BJ (cell line): ENCODE results near the gene CAD. TPM values are rescaled to one million over a fixed set of nuclear protein-coding genes. Genes with fewer than 3 reads are reported as not detected.
A peak's percentile ranks its signal among the peaks of the same experiment; 100 is the strongest.

Experiments
- CTCF ChIA-PET: fragments of 350-600 bp; formaldehyde crosslinking; extraction: SDS; loops from one replicate; lab custom pipeline; 2021; ENCODE audit warnings: antibody characterized with exemption, inconsistent platforms; lab: Yijun Ruan, JAX
- POLR2A ChIA-PET: fragments of 300-600 bp; sonication (Branson Sonifier 250); formaldehyde crosslinking; extraction: SDS; loops from one replicate; lab custom pipeline; 2021; ENCODE audit warnings: antibody characterized with exemption; lab: Charles Lee
- DNase-seq: peaks from one replicate; pipeline ENCODE4 v3.0.0-alpha.2; 2011; ENCODE audit warnings: low read depth
- H3K27me3 ChIP-seq: 2 replicates; pipeline ENCODE4 v1.6.0; 2011; ENCODE audit warnings: low read length; ENCODE audit not compliant: control insufficient read depth, insufficient read depth
- H3K36me3 ChIP-seq: 2 replicates; pipeline ENCODE4 v1.5.1; 2011; ENCODE audit warnings: low read length; ENCODE audit not compliant: control insufficient read depth, insufficient read depth
- H3K4me3 ChIP-seq: 2 replicates; pipeline ENCODE4 v1.5.1; 2011; ENCODE audit warnings: low read depth, mild to moderate bottlenecking, control low read depth, low read length
- polyA plus RNA-seq: library from polyadenylated mRNA; depleted of rRNA; stranded (reverse); fragments of >200 nt; gene quantifications from 2 replicates; pipeline ENCODE4 v1.2.3, GENCODE V29; 2011
- TF ChIP-seq, protein P1 (sequence below): IDR thresholded peaks from 2 replicates; pipeline ENCODE4 v1.5.1; 2011; ENCODE audit warnings: low read depth, mild to moderate bottlenecking, control low read depth, inconsistent platforms, low read length, moderate library complexity; ENCODE audit not compliant: insufficient read depth

CAD gene
- polyA plus RNA-seq, 1 experiment = 26.6 TPM

DNA sequence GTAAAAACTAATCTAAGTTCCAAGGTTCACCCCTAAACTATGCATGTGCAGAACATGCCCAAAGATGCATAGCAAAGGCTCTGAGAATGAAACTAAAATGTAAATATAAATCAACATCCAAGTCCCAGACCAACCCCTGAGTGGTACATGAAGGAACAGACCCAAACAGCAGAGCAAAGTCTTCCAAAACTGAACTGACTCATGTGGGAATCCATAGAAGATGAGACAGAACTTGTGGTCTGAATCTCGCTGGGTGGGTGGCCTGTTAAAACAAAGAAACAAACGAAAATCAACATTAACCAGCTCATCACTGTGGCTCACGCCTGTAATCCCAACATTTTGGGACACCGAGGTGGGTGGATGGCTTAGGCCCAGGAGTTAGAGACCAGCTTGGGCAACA, 34.8 kb upstream of the CAD start:
- ChIA-PET CTCF (interaction anchor here (5.2 kb wide), 1 partner anchor 12 kb away, joined by 24 read pairs; no protein-coding TSS in a partner anchor), POLR2A (no interaction called here)
- no peak for DNase-seq
- no peaks in the 10 kb centered on the region for H3K36me3 ChIP-seq
- peaks cover 1% of the 10 kb centered on the region; the same call in 1 of the 2 replicates for H3K27me3 ChIP-seq
- no peak overlapping the region for H3K4me3 ChIP-seq
- TF ChIP-seq, protein P1, sequence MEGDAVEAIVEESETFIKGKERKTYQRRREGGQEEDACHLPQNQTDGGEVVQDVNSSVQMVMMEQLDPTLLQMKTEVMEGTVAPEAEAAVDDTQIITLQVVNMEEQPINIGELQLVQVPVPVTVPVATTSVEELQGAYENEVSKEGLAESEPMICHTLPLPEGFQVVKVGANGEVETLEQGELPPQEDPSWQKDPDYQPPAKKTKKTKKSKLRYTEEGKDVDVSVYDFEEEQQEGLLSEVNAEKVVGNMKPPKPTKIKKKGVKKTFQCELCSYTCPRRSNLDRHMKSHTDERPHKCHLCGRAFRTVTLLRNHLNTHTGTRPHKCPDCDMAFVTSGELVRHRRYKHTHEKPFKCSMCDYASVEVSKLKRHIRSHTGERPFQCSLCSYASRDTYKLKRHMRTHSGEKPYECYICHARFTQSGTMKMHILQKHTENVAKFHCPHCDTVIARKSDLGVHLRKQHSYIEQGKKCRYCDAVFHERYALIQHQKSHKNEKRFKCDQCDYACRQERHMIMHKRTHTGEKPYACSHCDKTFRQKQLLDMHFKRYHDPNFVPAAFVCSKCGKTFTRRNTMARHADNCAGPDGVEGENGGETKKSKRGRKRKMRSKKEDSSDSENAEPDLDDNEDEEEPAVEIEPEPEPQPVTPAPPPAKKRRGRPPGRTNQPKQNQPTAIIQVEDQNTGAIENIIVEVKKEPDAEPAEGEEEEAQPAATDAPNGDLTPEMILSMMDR = no peak

DNA sequence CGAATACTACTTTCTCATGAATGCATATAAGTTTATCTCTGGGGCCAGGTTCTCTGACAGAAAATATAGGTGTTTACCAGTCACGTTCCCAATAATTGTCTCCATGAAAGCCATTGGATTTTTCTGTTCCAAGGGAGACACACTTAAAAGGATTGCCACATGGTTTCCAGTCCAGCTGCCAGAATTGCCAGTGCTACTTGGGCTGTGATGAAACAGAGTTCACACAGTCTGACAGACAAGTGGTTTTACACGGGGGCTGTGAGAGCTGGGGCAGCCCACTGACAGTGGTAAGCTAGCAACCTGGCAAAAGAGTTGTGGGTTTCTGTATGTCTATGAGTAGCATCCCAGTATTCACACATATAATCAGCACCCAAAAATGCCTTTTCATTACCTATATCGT, 33.1 kb upstream of the CAD start:
- Histone ChIP-seq H3K27me3 (no peaks in the 10 kb centered on the region), H3K36me3 (no peaks in the 10 kb centered on the region), H3K4me3 (no peak overlapping the region)
- DNase-seq = no peak
- POLR2A ChIA-PET = no interaction called here
- CTCF ChIA-PET = interaction anchor here (0.8 to 5.2 kb wide), 3 partner anchors 9 to 23 kb away, joined by 3 to 24 read pairs (median 3); no protein-coding TSS in a partner anchor
- TF ChIP-seq, protein P1 = no peak

DNA sequence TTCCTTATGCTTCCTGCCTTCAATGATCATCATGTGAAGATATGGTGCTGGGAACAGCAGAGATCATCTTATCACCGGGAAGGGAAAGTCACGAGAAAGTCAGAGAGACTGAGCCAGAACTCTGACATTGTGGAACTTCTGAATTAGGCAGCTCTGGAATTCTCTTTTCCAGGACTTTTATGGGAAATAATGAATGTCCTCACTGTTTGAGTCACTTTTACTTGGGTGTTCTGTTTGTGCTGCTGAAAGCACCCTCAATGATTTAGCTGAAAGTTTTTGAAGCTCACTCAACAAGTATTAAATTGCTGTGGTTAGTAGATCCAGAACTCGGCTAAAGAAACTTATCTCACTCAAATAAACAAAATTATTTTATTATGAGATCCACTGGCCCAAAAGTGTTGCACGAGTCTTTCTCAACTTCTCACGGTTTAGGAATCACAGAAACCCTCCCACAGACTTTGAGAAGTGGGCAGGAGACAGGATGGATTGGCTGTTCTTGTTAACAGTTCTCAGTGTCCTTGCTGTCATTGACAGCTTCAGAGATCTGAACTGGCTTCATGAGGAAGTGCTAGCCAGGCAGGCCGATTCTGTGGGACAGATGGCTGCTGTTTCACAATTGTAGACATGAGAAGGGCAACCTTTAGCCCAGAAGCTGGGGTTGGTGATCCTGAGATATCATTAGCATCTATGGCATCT, 31.7 kb upstream of the CAD start:
- Histone ChIP-seq H3K27me3 (no peaks in the 10 kb centered on the region; the same call in 1 of the 2 replicates), H3K4me3 (no peak overlapping the region), H3K36me3 (no peaks in the 10 kb centered on the region)
- ChIA-PET CTCF (interaction anchor here (0.9 to 5.2 kb wide), 6 partner anchors 15 to 99 kb away, joined by 3 to 24 read pairs (median 4); partner anchors contain the start of gene KHK), POLR2A (no interaction called here)
- DNase-seq = peak; percentile 80
- TF ChIP-seq, protein P1 = no peak

DNA sequence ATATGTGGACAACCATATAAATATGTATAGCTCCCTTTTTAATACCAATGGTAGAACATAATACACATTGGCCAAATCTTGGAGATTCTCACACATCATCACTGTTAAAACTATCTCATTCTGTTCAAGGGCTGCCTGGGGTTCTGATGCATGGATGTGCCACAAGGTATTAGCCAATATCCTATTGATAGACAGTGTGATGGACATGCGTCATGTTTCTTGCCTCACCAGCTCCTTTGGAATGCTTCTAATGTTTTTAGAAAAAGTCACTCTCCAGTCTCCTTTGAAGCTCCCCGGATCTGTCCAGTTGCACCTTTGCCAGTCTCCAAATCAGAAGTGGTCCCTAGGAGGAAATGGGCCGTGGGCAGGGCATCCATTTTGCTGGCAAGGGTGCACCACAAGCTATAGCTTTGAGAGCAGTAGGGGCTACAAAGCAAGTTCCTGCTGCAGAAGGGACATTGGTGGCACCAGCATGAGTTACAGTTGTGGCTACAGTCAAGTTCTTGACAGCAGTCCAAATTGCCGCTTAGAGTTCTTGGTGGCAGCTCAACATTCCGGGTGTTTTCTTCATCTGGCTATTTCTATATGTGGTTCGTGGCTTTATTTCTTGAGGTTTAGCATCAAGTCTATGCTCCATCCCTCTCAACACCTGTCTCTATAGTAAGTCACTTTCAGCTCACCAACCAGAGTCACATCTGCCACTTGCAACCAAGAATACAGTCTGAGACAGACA, 30.4 kb upstream of the CAD start:
- ChIA-PET CTCF (interaction anchor here (1.0 to 5.2 kb wide), 7 partner anchors 16 to 100 kb away, joined by 3 to 24 read pairs (median 5); partner anchors contain the start of genes KHK and PREB), POLR2A (no interaction called here)
- Histone ChIP-seq H3K36me3 (no peaks in the 10 kb centered on the region), H3K27me3 (no peaks in the 10 kb centered on the region; the same call in 1 of the 2 replicates), H3K4me3 (no peak overlapping the region)
- TF ChIP-seq, protein P1 = no peak
- DNase-seq = no peak

DNA sequence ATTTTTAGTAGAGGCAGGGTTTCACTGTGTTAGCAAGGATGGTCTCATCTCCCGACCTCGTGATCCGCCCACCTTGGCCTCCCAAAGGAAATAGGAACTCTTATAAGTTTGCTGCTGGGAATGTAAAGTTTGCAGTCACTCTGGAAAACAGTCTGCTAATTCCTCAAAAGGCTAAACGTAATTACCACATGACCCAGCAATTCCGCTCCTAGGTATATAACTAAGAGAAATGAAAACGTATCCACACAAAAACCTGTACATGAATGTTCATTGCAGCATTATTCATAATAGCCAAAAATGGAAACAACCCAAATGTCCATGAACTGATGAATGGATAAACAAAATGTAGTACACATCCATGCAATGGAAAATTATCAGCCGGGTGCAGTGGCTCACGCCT, 27.2 kb upstream of the CAD start:
- Histone ChIP-seq H3K36me3 (no peaks in the 10 kb centered on the region), H3K4me3 (no peak overlapping the region), H3K27me3 (no peaks in the 10 kb centered on the region; the same call in 1 of the 2 replicates)
- DNase-seq = no peak
- TF ChIP-seq, protein P1 = no peak
- ChIA-PET POLR2A (no interaction called here), CTCF (interaction anchor here (1.0 to 3.3 kb wide), 2 partner anchors 10 to 89 kb away, joined by 3 to 35 read pairs; no protein-coding TSS in a partner anchor)
